Heart left ventricle (tissue), 13 donors: ENCODE measurements around the gene BDH2.

Experiments used
- POLR2A ChIP-seq, 2 donors: fragments of 450-650 bp; IDR thresholded peaks; one replicate each; pipeline ENCODE4 v1.6.1; 2017; ENCODE audit warnings: antibody characterized with exemption in 2 of 2, mild to moderate bottlenecking in 2 of 2, moderate library complexity in 2 of 2
- TF ChIP-seq, protein P1 (sequence below), 12 donors: fragments of 200-600 bp; sonication (generic) in 4 of 12; IDR thresholded peaks; one replicate each; pipeline versions ENCODE4 v1.5.0 to v1.8.0; 2018 to 2022; ENCODE audit warnings: antibody characterized with exemption in 12 of 12, mild to moderate bottlenecking in 5 of 12
- donor health status: ischemic (EF 13 %, LVEDD 7.1; RV severe dilation, severe dysfunction).
- donor health status: DM: no; HTN: yes; CAD: no.
- donor health status: DM: no; HTN: no; CAD: no.
- donor health status: ischemic (EF 25% LVEDD 6.9; RV normal size, moderate dysfunction).
- donor health status: ischemic (EF 25% LVEDD 5.7; RV mildly dilated, moderate dysfunction).
- donor health status: ischemic (EF 35%, LVEDD 5.7; RV mildly dilated, moderate dysfunction).
- donor health status: nonischemic (EF 11% LVEDD 7.7; RV severe dilation, severe dysfunction).
- donor health status: DM: yes; HTN: yes; CAD: no.
- donor health status: PGD.
- donor health status: ischemic (EF 29% LVEDD 5.4; RV normal size, mild dysfunction).
- donor health status: nonischemic (EF 23%, LVEDD 6.1; RV moderate dilation, normal function).

DNA sequence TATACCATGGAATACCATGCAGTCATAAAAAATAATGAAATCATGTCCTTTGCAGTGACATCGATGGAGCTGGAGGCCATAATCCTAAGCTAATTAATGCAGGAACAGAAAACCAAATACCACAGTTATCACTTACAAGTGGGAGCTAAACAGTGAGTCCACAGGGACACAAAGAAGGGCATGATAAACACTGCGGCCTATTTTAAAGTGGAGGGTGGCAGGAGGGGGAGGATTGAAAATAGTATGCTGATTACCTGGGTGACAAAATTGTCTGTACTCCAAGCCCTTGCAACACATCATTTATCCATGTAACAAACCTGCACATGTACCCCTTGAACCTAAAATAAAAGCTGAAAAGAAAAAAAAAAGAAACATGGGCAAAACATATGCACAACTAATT is 63.5 kb downstream of the BDH2 start:
- TF ChIP-seq, protein P1, sequence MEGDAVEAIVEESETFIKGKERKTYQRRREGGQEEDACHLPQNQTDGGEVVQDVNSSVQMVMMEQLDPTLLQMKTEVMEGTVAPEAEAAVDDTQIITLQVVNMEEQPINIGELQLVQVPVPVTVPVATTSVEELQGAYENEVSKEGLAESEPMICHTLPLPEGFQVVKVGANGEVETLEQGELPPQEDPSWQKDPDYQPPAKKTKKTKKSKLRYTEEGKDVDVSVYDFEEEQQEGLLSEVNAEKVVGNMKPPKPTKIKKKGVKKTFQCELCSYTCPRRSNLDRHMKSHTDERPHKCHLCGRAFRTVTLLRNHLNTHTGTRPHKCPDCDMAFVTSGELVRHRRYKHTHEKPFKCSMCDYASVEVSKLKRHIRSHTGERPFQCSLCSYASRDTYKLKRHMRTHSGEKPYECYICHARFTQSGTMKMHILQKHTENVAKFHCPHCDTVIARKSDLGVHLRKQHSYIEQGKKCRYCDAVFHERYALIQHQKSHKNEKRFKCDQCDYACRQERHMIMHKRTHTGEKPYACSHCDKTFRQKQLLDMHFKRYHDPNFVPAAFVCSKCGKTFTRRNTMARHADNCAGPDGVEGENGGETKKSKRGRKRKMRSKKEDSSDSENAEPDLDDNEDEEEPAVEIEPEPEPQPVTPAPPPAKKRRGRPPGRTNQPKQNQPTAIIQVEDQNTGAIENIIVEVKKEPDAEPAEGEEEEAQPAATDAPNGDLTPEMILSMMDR (IDR thresholded peaks at IDR 0.05) = no peak
- TF ChIP-seq POLR2A (IDR thresholded peaks at IDR 0.05) = no peak
